Activated CD4-positive, alpha-beta T cell treated with anti-CD3 and anti-CD28 coated beads, Interleukin-2, amount 50 U/mL, for 48 hours (primary cell): ENCODE data around the gene OR10A3.

Experiments used
- DNase-seq, 2 experiments: peaks; one replicate each; pipeline ENCODE4 v3.0.0-alpha.2; 2020

The OR10A3 gene

GRCh38 chr11:7931168-7931567 lies 10.3 kb downstream of the OR10A3 start, which contains the start of gene OR10A6:
Gene OR10A6, minus strand, starts transcription at chr11:7931268. Its CDS starts 2,606 bp downstream, at chr11:7928662.
- no peak for DNase-seq

- DNase-seq = no peak
These were observed 13.9 kb downstream of the OR10A3 start for GRCh38 chr11:7927635-7928034.

GRCh38 chr11:7924536-7924935 lies 17.0 kb downstream of the OR10A3 start:
- DNase-seq = no peak

DNA sequence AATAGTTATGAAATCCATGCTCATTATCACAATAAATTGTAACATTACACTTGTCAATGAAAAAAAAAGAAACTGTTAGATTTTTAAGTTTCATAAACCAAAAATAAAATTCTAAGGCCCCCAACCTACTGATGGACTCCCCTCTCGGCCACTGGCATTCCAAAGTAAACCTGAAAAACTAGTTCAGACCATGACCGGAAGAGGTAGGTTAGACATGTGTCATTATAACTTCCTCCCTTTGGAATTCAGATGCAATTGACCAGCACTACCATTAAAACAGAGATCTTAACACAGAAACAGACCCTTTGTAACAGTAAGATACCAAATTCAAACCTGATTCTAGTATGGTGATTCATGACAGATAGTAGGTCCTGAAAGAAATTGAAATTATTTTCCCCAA lies 23.4 kb downstream of the OR10A3 start:
- DNase-seq = no peak

GRCh38 chr11:7911011-7911410 lies 30.5 kb downstream of the OR10A3 start:
- no peak for DNase-seq

DNA sequence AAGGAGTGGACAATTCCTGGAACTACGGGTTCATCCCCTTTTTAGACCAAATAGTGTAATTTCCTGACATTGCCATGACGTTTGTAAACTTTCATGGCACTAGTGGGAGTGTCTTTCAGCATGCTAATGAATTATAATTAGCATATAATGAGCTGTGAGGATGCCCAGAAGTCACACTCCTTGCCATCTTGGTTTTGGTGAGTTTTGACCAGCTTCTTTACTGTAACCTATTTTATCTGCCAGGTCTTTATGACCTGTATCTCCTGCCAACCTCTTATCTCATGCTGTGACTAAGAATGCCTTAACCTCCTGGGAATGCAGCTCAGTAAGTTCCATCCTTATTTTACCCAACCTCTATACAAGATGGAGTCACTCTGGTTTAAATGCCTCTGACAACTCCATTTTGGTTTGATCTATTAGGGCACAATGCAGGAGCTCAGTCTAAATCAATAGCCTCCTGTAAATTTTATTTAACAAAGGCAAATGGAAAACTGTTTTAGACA lies 31.2 kb downstream of the OR10A3 start:
- no peak for DNase-seq

DNA sequence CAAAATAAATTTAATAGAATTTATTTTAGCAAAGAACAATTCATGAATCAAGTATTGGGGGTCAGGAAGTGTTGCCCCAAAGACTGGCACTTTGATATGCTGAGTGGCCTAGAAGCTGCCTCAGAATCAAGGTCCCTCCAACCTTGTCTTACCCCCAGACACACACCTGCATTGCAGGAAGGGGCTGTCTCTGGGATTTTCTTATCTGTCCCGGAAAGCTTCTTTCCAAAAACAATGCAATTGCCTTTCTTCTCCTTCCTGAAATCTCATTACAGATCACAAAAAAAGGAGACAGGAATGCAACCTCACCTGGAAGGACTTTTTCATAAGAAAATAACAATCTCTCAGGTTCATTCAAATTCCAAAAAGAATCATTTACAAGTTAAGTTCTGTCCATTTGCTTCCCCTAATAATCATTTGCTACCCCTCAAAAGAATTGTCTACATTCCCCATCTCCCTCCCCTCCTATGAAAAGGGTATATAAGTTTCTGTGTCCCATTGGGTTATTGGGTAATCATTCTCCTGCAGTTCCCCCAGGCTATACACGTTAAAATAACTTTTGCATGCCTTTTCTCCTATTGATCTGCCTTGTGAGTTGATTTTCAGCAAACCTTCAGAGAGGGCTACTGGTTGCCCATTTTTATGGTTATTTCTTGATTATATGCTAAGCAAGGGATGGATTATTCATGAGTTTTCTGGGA lies 31.8 kb downstream of the OR10A3 start:
- DNase-seq = no peak

GRCh38 chr11:7907121-7907520 lies 34.4 kb downstream of the OR10A3 start:
- DNase-seq = no peak

DNA sequence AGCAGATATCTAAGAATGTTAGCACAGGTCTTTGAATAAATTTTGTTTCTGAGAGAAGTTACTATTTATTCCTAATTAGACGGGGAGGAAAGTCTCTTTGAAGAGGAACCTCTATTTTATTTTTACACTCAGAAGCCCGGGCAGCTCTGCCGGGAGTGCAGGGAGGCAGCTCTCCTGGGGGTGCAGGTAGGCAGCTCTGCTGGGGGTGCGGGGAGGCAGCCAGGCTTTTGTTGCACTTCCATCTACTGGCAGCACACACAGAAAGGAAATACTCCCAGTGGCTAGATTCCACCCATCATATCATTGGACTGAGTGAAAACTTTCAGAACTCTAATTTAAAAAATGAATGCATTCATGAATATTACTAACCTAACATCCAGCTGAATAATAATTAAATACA lies 35.0 kb downstream of the OR10A3 start:
- DNase-seq = no peak

DNA sequence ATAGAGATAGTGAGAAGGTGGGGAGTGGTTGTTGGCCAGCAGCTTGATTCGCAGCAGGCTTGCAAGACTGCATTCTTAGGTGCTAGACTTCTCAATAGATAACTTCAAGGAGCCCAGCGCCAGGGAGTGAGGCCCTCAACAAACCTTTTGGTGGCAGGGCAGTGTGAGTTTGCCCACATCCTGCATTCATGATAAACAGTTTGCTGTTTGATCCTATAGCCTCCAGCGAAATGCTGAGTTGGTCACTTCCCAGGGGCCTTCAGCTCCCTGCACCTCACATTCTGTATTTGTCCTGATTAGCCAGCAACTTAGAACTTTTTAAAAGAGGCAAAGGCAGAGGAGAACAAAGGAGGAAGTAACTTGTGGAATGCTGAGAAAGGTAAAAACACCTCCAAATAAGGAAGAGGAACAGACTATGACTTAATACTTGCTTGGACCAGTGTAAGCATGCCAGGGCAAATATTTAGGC lies 35.5 kb downstream of the OR10A3 start:
- no peak for DNase-seq

DNA sequence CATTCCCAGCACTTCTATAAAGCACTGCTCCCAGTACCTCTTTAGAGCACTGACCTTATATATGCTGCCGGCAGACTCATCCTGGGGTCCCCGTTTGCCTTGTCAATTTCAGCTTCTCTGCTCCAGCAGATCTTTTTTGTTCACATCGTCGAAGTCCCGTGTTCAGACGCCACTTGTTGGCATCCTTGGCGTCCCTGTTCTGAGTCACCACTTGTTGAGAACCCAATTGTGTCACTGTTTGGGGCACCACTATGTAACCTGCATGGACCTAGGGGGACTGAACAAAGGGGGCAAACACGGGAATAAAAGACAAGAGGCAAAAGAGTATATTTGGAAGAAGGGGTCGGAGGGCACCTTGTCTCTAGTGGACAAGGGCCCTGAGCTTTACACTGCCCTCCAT lies 36.0 kb downstream of the OR10A3 start:
- DNase-seq = no peak

DNA sequence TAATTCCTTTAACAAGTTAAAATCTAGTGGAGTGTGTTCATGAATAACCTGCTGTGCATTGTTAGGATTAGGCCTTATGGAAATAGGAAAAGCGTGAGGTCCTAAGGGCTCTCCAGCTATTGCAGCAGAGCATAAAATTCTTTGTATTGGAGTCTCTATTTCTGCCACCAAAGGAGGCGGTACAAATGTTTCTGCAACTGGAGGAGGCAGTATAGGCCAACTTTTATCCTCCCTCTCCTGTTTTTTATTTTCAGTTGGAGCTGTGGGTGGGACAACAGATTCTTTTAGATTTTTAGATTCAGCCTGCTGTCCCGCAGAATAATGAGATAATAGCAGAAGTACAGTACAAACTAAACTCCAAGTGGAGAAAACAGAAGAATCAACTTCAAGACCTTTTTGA lies 36.6 kb downstream of the OR10A3 start:
- no peak for DNase-seq

DNA sequence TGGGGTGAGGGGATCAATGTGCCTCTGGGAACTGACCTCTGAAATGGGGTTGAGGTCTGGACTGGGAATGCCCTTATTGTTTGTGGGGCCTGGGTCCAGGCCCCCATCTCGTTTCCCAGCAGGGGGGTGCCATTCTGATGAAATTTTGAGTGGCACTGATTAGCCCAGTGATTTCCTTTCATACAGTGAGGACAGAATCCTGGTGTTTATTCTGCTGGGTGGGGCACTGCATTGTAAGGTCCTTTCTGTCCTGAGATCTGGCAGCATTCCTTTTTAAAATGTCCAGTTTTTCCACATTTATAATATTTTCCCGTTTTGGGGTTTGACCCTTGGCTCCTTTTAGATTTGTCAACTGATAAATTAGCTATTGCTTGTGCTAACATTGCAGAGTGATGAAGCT lies 37.6 kb downstream of the OR10A3 start:
- DNase-seq = no peak

DNA sequence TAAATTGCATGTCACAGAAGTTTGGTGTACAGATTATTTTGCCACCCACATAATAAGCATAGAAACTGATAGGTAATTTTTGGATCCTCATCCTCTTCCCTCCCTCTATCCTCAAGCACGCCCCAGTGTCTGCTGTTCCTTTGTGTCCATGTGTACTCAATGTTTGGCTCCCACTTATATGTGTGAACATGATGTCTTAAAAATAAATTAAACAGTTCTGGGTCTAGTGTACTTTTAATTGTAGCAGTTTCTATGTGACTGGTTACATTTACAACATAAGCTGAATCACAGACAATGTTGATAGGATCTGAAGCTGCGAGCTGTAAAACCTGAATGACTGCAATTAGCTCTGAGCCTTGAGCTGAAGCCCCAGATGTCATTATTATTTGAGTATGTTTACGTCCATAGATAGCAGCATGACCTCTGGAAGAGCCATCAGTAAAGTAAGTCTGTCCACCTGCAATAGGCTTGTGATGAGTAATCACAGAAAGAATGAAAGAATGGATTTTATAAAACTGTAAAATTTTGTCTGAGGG lies 40.1 kb downstream of the OR10A3 start:
- DNase-seq = no peak

- no peak for DNase-seq
These were observed 40.8 kb downstream of the OR10A3 start for GRCh38 chr11:7900686-7901085.

GRCh38 chr11:7899418-7899817 lies 42.1 kb downstream of the OR10A3 start:
- DNase-seq = no peak

DNA sequence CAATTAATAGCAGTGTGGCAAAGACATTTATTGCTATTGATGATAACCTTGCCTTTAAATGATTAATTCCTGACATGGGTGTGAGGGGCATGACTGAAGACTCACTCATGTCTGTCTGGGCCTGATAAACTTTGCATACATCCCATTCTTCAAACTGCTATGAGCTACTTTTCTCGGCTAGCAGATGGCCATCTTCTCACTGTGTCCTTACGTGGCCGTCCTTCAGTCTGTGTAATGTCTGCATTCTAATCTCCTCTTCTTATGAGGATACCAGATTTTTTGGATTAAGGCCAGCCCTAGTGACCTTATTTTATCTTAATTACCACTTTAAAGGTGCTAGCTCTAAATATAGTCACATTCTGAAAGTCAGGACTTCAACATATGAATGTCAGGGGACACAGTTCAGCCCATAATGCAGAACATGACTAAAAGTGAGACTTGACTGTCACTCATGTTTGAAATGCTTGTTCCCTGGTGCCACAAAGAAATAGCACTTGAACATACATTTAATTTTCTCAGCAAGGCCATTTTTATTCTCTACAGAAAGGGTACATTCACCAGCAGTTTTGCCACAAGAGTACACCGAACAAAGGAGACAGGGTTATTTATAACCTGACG lies 42.7 kb downstream of the OR10A3 start:
- no peak for DNase-seq

DNA sequence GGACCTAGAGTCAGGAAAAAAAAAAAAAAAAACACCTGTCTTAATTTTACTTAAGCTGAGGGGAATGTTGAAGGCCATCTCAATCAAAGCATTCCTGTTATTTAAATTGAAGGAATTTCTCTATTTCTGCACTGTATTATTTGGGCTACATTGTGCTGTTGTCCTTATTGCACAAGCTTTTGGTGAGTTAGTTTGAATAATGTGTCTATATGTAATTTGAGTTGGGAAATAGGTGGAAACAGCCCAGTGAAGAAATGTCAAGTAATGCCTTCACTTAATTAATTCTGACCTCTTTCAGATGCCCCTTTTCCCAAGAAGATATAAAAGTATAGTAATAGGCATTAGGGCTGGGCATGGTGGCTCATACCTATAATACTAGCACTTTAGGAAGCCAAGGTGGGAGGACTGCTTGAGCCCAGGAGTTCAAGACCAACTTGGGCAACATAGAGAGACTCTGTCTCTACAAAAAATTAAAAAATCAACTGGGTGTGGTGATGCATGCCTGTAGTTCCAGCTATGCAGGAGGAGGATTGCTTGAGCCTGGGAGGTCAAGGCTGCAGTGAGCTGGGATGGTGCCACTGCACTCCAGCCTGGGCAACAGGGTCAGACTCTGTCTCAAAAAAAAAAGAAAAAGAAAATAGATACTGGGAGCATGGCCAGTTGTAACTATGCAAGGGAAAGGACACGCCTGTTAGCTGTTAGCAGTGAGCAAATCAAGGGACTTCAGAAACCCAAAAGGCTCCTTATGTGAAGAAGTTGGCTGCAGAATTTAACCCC lies 45.3 kb downstream of the OR10A3 start:
- no peak for DNase-seq

DNA sequence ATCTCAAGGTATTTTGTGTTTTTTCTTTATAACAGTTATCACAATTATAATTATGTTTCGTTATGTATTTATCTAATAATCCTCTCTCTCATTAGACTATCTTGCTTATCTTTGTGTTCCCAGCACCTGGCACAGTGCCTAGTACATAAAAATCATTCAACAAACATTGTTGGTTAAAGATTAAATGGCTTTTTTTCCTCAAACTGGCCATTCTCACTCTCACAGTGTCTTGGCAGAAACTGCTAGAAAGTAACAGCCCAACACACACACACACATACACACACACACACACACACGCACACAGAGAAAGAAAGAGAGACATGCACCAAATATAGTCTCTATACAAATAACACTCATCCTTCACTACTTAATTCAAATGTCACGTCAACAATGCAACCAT lies 47.3 kb downstream of the OR10A3 start:
- no peak for DNase-seq

DNA sequence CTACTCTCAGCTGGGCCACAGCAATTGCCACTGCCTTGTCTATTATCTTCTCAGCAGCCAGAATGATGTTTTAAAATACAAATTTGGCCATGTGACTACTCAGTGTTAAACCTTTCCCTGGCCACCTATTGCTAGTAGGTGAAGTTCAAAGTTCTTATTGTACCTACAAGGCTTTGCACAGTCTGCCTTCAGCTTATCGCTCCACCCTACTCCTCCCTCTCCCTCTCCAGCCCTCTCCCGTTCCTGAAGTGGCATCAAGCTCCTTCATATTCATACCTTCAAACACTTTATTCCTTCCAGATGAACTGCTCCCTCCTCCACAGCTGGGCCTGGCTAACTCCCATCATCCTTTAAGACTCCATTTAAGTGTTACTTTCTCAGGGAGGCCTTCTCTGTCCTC lies 47.7 kb downstream of the OR10A3 start:
- DNase-seq = no peak

DNA sequence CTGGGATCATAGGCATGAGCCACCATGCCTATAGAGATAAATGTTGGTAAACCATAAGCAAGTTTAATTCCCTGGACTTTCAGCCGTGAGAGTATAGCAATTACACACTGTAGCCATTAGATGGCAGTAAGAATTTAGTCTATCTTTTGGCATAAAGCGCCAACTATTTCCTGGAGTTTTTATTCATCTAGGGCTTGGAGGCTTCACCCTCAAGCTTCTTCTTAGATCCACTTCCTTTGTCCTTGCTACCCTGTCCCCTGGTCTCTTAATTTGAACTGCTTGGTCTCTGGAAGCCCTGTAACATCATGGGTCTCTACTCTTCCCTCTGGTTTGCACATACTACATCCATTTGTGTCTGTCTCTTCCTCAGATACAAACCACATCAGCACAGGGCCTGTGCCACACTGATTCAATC lies 48.7 kb downstream of the OR10A3 start:
- DNase-seq = peak in 1 of 2 experiments; percentile 4

DNA sequence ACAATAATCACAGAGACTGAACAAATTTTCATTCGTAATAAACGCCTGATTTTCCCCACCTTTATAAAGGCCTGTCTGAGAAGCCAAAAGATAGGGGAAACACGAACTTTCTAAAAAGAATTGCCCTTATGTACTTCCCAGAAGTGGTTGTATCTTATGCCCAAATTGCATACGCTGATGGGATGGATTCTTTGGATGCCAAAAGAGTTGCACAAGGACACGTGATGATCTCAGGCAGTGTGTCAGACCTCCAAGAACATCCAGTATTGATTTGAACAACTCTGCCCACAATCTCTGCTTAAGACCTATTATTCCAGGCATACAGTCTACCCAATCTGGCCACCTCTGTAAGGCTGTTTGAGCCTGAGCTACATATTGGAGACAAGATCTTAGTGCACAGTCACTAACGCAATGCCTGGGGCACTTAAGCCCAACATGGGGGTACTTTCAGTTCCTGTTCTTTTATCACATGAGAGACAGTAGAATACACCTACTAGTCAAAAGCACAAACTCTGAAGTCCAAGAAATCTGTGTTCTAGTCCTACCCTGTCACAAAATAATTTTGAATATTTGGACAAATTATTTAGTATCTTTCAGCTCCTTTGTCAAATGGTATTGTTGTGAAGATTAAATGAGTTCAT lies 49.3 kb downstream of the OR10A3 start:
- DNase-seq = no peak
